Liver (tissue), 9 donors: Measurements from ENCODE around the gene TOP1. TPM values are rescaled to one million over a fixed set of nuclear protein-coding genes. Genes with fewer than 3 reads are reported as not detected.

Experiments
- DNase-seq: peaks from one replicate; pipeline ENCODE4 v3.0.0-alpha.2; 2017; ENCODE audit warnings: low spot score
- H3K27ac ChIP-seq, 2 donors: one replicate each; pipeline ENCODE4 v1.7.0; 2013; ENCODE audit warnings: inconsistent platforms in 2 of 2, low read length in 2 of 2, control low read depth in 1 of 2, low read depth in 1 of 2, mild to moderate bottlenecking in 1 of 2
- H3K27me3 ChIP-seq, 4 donors: one replicate each; pipeline versions ENCODE4 v1.6.1 to v1.7.0; 2013; ENCODE audit warnings: low read length in 3 of 4, inconsistent platforms in 1 of 4, mild to moderate bottlenecking in 1 of 4, moderate library complexity in 1 of 4; ENCODE audit not compliant: control insufficient read depth in 4 of 4, insufficient read depth in 4 of 4
- H3K36me3 ChIP-seq, 4 donors: one replicate each; pipeline versions ENCODE4 v1.6.1 to v1.7.0; 2013; ENCODE audit warnings: low read length in 3 of 4, mild to moderate bottlenecking in 3 of 4, low read depth in 1 of 4, moderate library complexity in 1 of 4; ENCODE audit not compliant: control insufficient read depth in 4 of 4, insufficient read depth in 3 of 4
- H3K4me1 ChIP-seq, 4 donors: one replicate each; pipeline versions ENCODE4 v1.6.1 to v1.7.0; 2013; ENCODE audit warnings: low read length in 3 of 4, mild to moderate bottlenecking in 3 of 4, moderate library complexity in 1 of 4; ENCODE audit not compliant: control insufficient read depth in 4 of 4, insufficient read depth in 4 of 4
- H3K4me3 ChIP-seq, 3 donors: one replicate each; pipeline versions ENCODE4 v1.6.1 to v1.7.0; 2013; ENCODE audit warnings: low read length in 3 of 3, control low read depth in 1 of 3, low read depth in 1 of 3, mild to moderate bottlenecking in 1 of 3
- H3K9ac ChIP-seq, 2 donors: one replicate each; pipeline ENCODE4 v1.7.0; 2013; ENCODE audit warnings: low read length in 2 of 2, mild to moderate bottlenecking in 2 of 2, moderate library complexity in 2 of 2, control low read depth in 1 of 2, low read depth in 1 of 2
- H3K9me3 ChIP-seq, 4 donors: one replicate each; pipeline versions ENCODE4 v1.6.1 to v1.7.0; 2013; ENCODE audit warnings: low read length in 3 of 4; ENCODE audit not compliant: control insufficient read depth in 4 of 4
- CTCF ChIP-seq: fragments of 150-350 bp; IDR thresholded peaks from 2 replicates; pipeline ENCODE4 v1.5.1; 2017; ENCODE audit warnings: improper control_type of control experiment, low read depth, low read length; ENCODE audit not compliant: missing input control
- EGR1 ChIP-seq, 2 donors: IDR thresholded peaks; 2 replicates each; pipeline ENCODE4 v1.6.1; 2016 to 2018; ENCODE audit warnings: antibody characterized with exemption in 2 of 2, low read depth in 2 of 2
- FOXA1 ChIP-seq: IDR thresholded peaks from 2 replicates; pipeline ENCODE4 v1.6.1; 2016; ENCODE audit warnings: antibody characterized with exemption
- FOXA2 ChIP-seq: IDR thresholded peaks from 2 replicates; pipeline ENCODE4 v1.6.1; 2016; ENCODE audit warnings: antibody characterized with exemption
- GABPA ChIP-seq, 2 donors: IDR thresholded peaks in 1 of 2; conservative IDR thresholded peaks in 1 of 2; 2 replicates each; pipeline ENCODE4 v1.6.1; 2016; ENCODE audit warnings: antibody characterized with exemption in 2 of 2, mild to moderate bottlenecking in 1 of 2, moderate library complexity in 1 of 2
- HNF4A ChIP-seq, 2 donors: conservative IDR thresholded peaks; 2 replicates each; pipeline ENCODE4 v1.6.1; 2016; ENCODE audit warnings: antibody characterized with exemption in 2 of 2, mild to moderate bottlenecking in 2 of 2
- HNF4G ChIP-seq: IDR thresholded peaks from 2 replicates; pipeline ENCODE4 v1.6.1; 2016; ENCODE audit warnings: antibody characterized with exemption
- JUND ChIP-seq, 2 donors: IDR thresholded peaks; 2 replicates each; pipeline ENCODE4 v1.6.1; 2016; ENCODE audit warnings: antibody characterized with exemption in 2 of 2
- NR2F2 ChIP-seq: IDR thresholded peaks from 2 replicates; pipeline ENCODE4 v1.6.1; 2016; ENCODE audit warnings: antibody characterized with exemption
- RAD21 ChIP-seq, 2 donors: IDR thresholded peaks; 2 replicates each; pipeline ENCODE4 v1.6.1; 2016; ENCODE audit warnings: antibody characterized with exemption in 2 of 2, mild to moderate bottlenecking in 2 of 2
- RXRA ChIP-seq, 2 donors: IDR thresholded peaks; 2 replicates each; pipeline ENCODE4 v1.6.1; 2017 to 2018; ENCODE audit warnings: antibody characterized with exemption in 2 of 2, mild to moderate bottlenecking in 1 of 2
- SP1 ChIP-seq: IDR thresholded peaks from 2 replicates; pipeline ENCODE4 v1.6.1; 2018; ENCODE audit warnings: antibody characterized with exemption, mild to moderate bottlenecking
- TAF1 ChIP-seq: conservative IDR thresholded peaks from 2 replicates; pipeline ENCODE4 v1.6.1; 2016; ENCODE audit warnings: antibody characterized with exemption, mild to moderate bottlenecking
- YY1 ChIP-seq: IDR thresholded peaks from 2 replicates; pipeline ENCODE4 v1.6.1; 2016; ENCODE audit warnings: antibody characterized with exemption, mild to moderate bottlenecking
- WGBS: extraction: QIAGEN DNeasy Blood & Tissue Kit; methylation state at CpG from one replicate; pipeline ENCODE4 v1.1.7; 2013; 5-methylcytosine and 5-hydroxymethylcytosine counted together
- polyA plus RNA-seq, 2 donors: library from polyadenylated mRNA; stranded (reverse) in 1 of 2; unstranded in 1 of 2; fragments of 200-250 nt in 1 of 2; fragments of >200 nt in 1 of 2; fragmentation: Nextera tagmentation in 1 of 2; extraction: Ambion mirVana in 1 of 2; gene quantifications; one replicate each; pipeline versions ENCODE4 v1.2.1 to v1.2.3, GENCODE V29; 2013 to 2015
- total RNA-seq, 2 donors: library from RNA; depleted of rRNA; stranded (reverse); fragments of >200 nt; gene quantifications; one replicate each; pipeline ENCODE4 v1.2.3, GENCODE V29; 2014
- TF ChIP-seq, protein P1 (sequence below): IDR thresholded peaks from 2 replicates; pipeline ENCODE4 v1.6.1; 2016; ENCODE audit warnings: antibody characterized with exemption
- TF ChIP-seq, protein P2 (sequence below): IDR thresholded peaks from 2 replicates; pipeline ENCODE4 v1.6.1; 2016; ENCODE audit warnings: antibody characterized with exemption
- TF ChIP-seq, protein P3 (sequence below): IDR thresholded peaks from 2 replicates; pipeline ENCODE4 v1.6.1; 2016; ENCODE audit warnings: antibody characterized with exemption, mild to moderate bottlenecking
- TF ChIP-seq, protein P4 (sequence below): IDR thresholded peaks from 2 replicates; pipeline ENCODE4 v1.6.1; 2016; ENCODE audit warnings: antibody characterized with exemption
- donor health status: healthy.
- donor health status: healthy.
- donor health status: healthy.
- donor health status: healthy.
- donor health status: healthy.

TOP1 gene
- total and polyA plus RNA-seq, 4 donors = 13.7 to 62.1 (median 19.4) TPM

DNA sequence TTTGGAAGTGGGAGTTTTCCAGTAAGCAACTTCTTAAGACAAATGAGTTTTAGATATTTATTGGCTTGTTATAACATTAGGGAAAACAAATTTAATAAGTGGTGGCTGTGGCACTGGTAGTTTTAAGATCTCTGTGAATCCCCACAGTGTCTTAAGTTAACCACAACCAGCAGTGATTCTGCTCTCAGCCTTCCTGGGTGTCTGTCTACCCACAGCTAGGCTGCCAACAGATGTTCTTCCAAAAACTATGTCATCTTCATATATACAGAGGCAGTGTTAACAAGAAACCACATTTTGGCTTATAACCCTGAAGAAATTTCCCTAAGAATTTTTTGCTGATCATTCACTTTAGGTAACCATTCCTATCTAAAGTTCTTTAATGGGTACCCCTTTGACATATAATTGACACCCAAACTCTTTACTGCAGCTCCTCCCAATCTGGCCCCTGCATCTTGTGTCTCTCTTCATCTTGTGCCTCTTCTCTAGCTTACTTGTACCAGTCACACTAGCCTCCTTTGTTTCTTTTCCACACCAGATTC lies 52.7 kb downstream of the TOP1 start (continued):
- TF ChIP-seq HNF4A (conservative IDR thresholded peaks at IDR 0.05) (no peak), HNF4G (no peak), TAF1 (no peak)
- TF ChIP-seq, protein P1, sequence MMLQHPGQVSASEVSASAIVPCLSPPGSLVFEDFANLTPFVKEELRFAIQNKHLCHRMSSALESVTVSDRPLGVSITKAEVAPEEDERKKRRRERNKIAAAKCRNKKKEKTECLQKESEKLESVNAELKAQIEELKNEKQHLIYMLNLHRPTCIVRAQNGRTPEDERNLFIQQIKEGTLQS = no peak
- TF ChIP-seq, protein P2, sequence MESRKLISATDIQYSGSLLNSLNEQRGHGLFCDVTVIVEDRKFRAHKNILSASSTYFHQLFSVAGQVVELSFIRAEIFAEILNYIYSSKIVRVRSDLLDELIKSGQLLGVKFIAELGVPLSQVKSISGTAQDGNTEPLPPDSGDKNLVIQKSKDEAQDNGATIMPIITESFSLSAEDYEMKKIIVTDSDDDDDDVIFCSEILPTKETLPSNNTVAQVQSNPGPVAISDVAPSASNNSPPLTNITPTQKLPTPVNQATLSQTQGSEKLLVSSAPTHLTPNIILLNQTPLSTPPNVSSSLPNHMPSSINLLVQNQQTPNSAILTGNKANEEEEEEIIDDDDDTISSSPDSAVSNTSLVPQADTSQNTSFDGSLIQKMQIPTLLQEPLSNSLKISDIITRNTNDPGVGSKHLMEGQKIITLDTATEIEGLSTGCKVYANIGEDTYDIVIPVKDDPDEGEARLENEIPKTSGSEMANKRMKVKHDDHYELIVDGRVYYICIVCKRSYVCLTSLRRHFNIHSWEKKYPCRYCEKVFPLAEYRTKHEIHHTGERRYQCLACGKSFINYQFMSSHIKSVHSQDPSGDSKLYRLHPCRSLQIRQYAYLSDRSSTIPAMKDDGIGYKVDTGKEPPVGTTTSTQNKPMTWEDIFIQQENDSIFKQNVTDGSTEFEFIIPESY = no peak

DNA sequence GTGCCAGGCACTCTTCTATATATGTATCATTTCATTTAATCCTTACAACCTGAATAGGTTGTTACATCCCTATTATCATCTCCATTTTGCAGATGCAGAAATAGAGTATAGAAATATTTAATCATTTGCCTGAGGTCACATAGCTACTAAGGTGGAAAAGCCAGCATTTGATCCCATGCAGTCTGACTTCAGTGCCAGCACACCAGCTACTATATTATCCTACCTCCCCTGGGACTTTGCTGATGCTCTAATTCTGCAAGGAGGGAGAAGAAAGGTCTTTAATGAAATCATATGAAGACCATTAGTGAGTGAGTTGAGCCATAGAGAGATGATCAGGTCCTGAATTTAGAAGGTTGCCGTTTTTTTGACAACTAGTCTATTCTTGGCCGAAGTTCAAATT lies 53.7 kb downstream of the TOP1 start:
- no peaks in the 10 kb centered on the region for H3K9me3 ChIP-seq
- no peaks in the 10 kb centered on the region for H3K27me3 ChIP-seq
- no peak overlapping the region for H3K4me3 ChIP-seq
- peaks cover 0 to 5% (median under 1%) of the 10 kb centered on the region in 4 donors for H3K4me1 ChIP-seq
- peaks cover 3 to 44% (median 37%) of the 10 kb centered on the region in 4 donors for H3K36me3 ChIP-seq
- no peak overlapping the region for H3K27ac ChIP-seq
- 81% methylated on average over 2 of the region's 2 CpGs for WGBS
- no peak overlapping the region for H3K9ac ChIP-seq
- TF ChIP-seq NR2F2 (no peak), FOXA1 (no peak), RAD21 (IDR thresholded peaks at IDR 0.05) (no peak), CTCF (no peak), RXRA (IDR thresholded peaks at IDR 0.05) (no peak), EGR1 (IDR thresholded peaks at IDR 0.05; ENCODE audit: low read depth in 2 of 2) (no peak), HNF4G (no peak), JUND (IDR thresholded peaks at IDR 0.05) (no peak), FOXA2 (no peak), GABPA (IDR thresholded peaks at IDR 0.05 in 1 of 2, conservative IDR thresholded peaks at IDR 0.05 in 1 of 2) (no peak), HNF4A (conservative IDR thresholded peaks at IDR 0.05) (no peak), SP1 (no peak), YY1 (no peak), TAF1 (no peak)
- TF ChIP-seq, protein P3, sequence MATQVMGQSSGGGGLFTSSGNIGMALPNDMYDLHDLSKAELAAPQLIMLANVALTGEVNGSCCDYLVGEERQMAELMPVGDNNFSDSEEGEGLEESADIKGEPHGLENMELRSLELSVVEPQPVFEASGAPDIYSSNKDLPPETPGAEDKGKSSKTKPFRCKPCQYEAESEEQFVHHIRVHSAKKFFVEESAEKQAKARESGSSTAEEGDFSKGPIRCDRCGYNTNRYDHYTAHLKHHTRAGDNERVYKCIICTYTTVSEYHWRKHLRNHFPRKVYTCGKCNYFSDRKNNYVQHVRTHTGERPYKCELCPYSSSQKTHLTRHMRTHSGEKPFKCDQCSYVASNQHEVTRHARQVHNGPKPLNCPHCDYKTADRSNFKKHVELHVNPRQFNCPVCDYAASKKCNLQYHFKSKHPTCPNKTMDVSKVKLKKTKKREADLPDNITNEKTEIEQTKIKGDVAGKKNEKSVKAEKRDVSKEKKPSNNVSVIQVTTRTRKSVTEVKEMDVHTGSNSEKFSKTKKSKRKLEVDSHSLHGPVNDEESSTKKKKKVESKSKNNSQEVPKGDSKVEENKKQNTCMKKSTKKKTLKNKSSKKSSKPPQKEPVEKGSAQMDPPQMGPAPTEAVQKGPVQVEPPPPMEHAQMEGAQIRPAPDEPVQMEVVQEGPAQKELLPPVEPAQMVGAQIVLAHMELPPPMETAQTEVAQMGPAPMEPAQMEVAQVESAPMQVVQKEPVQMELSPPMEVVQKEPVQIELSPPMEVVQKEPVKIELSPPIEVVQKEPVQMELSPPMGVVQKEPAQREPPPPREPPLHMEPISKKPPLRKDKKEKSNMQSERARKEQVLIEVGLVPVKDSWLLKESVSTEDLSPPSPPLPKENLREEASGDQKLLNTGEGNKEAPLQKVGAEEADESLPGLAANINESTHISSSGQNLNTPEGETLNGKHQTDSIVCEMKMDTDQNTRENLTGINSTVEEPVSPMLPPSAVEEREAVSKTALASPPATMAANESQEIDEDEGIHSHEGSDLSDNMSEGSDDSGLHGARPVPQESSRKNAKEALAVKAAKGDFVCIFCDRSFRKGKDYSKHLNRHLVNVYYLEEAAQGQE = no peak
- TF ChIP-seq, protein P2 = no peak
- TF ChIP-seq, protein P4, sequence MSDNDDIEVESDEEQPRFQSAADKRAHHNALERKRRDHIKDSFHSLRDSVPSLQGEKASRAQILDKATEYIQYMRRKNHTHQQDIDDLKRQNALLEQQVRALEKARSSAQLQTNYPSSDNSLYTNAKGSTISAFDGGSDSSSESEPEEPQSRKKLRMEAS = no peak
- TF ChIP-seq, protein P1 = no peak
- no peak for DNase-seq
